ENCODE data around the gene WDR72.
"Not testable (repeated sequence)": the region's sequence is repeated elsewhere in the genome, so short reads cannot be mapped to it uniquely, and the experiment has no call there.

Gene WDR72

DNA sequence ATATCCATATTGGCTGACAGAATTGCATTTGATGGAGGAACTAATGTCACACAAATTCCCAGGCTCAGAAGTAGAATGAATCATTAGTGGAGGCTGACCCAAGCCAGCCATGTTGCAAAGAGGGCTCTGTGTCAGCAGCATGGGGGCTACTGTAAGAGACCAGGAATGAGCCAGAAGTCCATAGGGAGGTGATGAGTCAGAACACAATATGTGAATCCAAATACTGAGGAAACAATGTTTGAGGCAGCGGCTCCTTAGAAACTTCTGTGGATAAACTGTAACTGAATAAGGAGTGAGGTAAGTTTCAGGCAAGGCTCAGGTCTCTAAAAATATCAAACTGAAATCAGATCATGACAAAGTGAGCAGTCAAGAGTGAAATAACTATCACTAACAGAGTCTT, 170.7 kb downstream of the WDR72 start:
- no peak for DNase-seq

DNA sequence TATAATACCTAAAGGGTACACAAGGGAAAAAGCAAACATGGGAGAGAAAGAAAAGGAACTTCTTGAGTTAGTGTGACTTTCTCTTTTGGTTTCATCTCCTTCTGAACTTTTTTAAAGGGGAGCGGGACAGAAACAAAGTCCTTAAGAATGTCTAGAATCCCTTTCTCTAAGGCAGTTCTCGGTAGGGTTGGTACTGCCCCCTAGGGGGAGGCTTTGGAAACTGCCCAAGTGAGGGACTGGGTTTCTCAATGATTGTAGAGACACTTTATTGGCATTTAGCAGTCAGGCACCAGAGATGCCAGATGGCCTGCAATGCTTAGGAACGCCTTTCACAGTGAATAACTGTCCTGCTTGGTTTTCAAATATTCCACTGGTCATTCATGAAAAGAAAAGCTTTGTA, 172.7 kb downstream of the WDR72 start:
- peak in 10 of 14 donors; percentile 2 to 47 (median 8) for DNase-seq

DNA sequence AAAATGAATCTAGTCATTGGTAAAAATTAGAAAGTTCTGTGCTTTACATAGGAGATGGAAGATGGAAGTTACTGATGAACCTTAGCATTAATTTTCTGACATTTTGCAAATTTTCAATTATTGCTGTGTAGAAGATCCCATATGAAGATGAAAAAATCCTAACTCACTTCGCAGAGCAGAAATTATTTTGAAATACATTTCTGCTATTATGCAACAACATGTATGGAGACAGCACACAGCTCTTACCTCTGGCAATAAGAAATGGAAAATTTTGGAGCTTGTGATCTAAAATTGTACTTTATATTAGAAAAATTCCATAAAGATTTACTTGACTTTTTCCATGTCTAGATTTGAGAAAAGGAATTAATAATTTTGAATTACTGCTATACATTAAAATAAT, 177.9 kb downstream of the WDR72 start:
- no peak for DNase-seq

DNA sequence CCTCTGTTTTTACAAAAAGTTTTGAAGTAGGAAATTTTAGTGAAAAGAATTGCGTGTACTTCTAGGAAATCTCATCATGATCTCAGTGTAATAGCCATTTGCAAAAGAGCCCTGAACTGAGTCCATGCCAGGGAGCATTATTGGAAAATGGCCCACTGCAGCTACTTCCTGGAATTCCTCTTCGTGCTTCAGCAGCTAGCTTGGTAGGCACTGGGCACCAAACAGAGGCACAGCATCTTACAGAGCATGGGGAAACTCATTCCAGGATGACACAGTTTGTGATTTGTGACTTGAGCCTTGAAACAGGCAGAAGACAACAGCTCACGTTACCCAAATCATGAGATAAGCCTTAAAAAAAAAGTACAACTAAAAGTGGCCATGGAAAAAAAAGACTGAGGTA, 179.1 kb downstream of the WDR72 start:
- peak in 4 of 14 donors; percentile 0 to 46 (median 12) for DNase-seq

DNA sequence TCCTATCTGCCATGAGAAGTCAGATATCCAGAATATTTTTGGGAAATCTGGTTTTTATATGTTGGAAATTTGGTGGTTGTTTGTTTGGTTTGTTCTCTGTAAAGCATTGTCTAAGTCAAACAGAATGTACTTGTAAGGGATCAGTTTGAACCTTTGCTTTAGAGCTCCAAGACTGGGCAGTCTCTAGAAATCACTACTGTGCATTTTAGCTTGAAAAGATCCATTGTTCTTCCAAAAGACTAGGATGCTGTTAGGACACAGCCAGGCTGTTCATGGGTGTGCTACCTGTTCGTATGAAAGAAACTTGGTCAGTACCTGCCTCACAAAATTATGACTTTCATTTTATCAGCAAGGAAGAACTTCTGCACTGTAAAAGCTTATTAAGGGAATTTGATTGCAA, 182.6 kb downstream of the WDR72 start:
- DNase-seq: no peak

DNA sequence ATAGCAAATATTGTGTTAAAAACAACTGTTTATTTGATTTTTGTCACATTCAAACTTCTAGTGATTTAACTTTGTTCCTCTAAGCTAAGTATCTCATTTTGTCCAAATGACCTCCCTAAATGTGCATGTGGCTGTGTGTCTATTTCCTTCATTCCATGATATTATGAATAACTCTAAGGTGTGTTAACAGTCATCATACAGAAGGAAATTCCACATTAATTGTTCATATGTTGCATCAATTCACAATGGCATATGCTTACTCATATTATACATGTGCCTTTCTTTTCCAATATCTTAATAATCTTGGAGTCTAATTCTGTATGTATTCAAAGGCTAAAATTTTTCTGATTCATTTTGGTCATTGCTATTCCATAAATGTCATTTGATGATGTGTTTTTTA, 186.4 kb downstream of the WDR72 start:
- DNase-seq: no peak

DNA sequence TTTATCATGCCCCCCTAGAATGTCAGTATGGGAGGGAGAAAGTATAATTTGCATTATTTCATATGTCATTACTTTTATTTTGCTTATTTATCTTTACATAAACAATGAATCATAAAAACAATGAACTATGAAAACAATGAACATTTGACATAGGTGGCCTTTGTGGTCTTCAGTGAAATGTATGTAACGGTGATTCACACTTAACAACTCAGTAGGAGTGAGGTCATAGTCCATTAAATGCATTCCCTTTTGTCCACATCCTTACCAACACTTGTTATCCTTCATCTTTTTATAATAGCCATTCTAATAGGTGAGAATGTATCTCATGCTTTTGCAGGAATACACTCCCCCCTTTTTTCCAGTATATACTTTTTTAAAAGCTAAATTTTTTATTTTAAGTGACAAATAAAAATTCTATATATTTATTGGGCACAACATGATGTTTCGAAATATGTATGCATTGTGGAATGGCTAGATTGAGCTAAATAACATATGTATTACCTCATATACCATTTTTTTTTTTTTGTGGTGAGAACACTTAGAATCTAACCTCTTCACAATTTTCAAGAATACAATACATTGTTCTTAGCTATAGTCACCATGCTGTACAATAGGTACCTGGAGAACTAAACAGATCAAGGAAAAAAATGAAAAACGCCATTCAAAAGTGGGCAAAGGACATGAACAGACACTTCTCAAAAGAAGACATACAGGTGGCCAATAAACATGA, 189.5 kb downstream of the WDR72 start:
- no peak for DNase-seq

DNA sequence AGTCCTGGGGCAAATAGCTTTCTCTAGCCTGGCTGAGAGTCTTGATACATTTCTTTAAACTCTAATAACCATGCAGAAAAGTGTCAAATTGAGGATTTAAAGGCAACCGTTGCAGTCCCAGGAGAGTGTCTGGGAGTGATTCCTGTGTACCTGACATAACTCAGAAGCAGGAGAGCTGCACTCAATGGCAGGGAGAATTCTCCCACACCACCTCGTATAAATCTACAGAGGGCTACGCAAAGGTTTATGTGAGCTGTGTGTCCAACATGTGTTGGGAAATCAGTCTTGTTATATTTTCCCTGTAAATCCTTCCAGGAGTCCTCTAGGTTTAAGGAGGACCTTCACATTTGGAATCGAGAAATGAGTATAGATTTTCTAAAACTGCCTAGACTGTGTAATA, 192.6 kb downstream of the WDR72 start:
- no peak for DNase-seq

DNA sequence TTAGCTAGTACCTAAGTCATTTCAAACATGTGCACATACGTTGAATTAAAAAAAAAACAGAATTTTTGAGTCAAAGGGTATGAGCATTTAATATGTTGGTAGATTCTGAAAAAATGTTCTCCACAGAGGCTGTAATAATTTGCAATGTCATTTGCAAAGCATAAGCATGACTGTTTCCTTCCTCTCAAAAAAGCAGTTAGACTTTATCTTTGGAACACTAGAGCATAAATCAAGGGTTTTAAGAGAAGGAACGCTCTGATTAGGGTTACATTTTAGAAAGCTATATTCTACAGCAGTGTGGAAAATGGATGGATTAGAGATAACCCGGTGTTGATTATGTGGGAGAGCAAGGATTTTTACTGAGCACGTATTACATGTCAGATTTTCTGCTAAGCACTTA, 193.7 kb downstream of the WDR72 start:
- DNase-seq: no peak

DNA sequence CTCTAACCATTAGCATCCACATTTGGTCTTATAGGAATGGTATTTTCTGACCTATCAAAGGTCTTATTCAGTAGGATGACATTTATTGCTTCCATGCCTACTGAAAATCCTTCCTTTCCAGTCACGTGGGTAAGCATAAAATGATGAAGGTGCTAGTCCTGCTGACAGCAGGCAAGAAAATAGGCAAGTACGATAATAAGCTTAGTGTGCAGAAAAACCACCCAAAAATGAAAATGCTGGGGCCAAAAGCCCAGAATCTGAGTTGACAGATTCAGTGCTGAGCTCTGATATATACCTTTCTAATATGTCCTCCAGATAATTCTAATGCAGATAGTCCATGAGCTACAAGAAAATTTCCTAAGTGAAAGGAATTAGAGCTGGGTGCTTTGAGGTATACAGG, 194.8 kb downstream of the WDR72 start:
- no peak for DNase-seq

DNA sequence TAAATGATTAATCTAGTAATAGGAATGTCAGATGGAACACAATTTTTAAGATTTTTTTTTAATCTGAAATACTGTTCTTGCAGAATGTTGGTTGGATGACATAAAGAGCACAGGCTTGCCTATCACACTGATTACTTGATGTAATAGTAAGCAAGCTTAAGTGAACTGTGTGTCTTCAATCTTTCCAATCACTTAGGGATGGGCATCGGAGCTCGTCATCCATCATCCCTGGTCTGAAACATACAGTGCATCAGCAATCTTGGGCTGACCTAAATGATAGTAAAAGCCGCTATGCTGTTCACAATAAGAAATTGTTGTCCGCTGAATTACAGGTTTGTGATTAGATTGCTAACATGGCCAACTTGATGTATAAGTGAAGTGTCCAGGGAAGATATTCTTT, 195.8 kb downstream of the WDR72 start:
- no peak for DNase-seq

DNA sequence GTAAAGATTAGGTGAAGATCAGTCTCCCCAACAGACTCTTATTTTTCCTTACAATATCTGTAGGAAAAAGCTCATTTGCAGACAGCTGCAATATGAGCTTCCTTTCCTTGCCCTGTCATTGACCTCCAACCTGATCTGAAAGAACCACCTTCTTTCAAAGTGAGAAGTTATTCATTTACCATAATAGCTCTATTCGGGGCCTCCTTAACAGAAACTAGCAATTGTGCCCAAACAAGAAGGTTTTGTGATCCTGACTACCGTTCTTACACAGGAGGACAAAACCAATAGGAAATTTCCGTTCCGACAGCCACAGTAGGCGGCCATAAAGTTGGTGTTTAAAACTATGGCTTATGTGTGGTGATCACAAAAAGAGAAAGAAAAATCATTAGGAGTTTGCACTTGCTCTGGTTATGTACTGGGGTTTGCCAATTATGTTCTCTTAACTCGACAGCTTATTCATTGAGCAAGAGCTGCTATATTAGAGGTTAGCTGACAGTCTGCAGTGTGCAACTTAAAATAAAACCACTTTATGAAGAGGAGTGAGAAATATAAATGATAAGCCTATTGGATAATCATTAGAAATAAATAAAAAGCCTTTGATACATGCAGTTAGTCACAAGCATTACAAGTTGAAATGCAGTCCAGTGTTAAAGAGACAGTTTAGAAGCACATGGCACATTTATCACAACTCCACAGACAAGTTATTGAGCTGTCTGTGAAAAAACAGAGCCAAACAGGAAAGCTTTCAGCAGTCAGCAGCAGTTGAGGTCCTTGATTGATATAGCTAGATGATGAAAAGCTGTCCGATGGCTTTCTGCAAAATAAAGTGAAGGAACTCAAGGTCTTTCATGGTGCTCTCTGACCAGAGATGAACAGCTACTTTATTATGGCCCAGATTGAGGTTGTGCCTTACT, 199.8 kb downstream of the WDR72 start:
- no peak for DNase-seq

DNA sequence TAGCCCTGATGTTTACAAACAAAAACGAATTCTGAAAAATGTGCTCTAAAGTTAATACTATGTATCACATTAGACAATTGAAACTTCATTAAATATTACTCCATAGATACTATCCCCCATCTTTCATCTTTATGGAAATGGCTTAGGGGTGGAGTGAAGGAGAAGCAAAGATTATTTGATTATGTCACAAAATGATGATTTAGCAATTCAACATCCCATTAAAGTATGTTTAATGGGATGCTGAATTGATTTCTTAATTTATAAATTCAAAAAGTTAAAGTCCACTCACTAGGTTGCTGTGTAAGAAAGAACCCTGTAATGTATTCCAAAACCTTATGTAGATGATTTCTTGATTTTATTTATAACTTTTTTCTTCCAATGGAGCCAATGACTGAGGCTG, 201.1 kb downstream of the WDR72 start:
- no peak for DNase-seq

DNA sequence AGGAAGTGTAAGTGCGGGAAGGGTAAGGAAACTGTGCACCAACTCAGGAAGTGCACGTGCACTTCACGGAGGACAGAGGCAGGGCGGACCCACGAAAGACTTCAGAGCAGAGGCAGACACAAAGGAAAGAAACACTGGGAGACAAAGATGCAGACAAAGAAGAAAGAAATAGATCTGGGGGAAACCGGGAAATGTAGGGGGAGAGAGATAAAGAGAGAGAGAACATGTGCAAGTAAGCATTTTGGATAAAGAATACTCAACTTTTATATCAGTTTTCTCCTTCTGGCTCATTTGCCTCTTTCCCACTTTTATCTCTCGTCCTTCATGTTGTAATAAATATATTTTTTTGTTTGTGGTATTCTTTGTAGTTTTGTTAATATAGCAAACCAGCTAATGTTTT, 204.2 kb downstream of the WDR72 start:
- no peak for DNase-seq

DNA sequence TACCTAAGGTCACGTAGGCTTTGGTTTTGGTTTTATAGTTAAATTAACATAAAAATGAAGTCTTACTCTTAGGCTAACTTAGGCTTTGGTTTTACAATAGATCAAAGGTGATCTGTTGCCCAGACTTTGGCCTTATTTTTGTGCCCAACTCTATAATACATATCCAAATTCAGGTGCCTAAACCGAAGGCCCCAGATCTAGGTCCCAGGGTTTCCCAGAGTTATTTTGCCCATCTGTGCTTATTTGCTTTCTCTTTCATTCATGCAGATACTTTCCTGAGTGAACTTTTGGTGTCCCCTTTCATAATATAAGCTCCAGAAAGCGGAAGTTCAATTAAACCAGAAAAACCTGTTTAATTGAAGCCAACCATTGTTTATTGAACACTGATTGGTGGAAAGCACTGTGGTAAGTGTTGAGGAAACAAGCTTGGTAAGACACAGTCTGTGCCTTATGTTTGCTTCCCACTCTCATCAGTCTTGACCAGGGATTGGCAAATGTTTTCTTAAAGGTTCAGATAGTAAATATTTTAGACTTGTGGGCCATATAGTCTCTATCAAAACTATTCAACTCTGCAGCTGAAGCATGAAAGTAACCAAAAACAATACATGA, 209.7 kb downstream of the WDR72 start:
- no peak for DNase-seq

DNA sequence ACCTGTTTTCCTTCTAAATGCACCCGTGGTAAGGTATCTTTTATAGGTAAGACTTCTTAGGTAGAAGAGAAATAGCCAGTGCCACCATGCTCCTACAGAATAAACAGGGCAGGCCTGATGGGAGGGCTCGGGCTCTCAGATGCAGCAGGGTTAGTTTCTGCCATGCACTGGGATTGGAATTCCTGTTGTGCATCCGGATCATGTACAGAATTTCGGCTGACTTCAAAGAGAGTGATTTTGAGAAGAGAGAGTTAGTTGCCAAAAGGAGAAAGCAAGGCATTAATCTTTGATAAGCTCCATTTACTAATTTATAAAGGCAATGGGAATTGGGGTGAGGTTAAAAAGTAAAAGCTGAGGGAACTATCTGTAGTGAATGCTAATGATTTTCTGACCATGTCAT, 211.2 kb downstream of the WDR72 start:
- no peak for DNase-seq

DNA sequence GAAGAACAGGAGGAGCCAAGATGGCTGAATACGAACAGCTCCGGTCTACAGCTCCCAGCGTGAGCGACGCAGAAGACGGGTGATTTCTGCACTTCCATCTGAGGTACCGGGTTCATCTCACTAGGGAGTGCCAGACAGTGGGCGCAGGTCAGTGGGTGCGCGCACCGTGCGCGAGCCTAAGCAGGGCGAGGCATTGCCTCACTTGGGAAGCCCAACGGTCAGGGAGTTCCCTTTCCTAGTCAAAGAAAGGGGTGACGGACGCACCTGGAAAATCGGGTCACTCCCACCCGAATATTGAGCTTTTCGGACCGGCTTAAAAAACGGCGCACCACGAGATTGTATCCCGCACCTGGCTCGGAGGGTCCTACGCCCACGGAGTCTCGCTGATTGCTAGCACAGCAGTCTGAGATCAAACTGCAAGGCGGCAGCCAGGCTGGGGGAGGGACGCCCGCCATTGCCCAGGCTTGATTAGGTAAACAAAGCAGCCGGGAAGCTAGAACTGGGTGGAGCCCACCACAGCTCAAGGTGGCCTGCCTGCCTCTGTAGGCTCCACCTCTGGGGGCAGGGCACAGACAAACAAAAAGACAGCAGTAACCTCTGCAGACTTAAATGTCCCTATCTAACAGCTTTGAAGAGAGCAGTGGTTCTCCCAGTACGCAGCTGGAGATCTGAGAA, 218.7 kb downstream of the WDR72 start:
- not testable (repeated sequence) for DNase-seq

DNA sequence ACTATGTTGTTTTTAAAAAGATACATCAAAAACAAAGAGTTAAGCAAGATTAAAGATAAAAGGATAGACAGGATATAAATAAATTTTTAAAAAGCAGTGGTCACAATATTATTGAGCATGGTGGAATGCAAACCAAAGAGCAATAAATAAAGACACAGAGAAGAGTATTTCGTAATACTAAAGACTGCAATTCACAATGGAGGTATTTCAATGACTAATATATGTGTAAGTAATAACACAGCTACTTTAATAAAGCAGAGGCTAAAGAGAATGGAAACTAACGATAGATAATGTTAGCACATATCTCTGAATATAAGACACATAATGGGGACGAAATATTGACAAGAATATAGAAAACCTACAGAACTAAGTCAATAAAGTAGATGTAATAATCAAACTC, 219.6 kb downstream of the WDR72 start:
- DNase-seq: no peak

DNA sequence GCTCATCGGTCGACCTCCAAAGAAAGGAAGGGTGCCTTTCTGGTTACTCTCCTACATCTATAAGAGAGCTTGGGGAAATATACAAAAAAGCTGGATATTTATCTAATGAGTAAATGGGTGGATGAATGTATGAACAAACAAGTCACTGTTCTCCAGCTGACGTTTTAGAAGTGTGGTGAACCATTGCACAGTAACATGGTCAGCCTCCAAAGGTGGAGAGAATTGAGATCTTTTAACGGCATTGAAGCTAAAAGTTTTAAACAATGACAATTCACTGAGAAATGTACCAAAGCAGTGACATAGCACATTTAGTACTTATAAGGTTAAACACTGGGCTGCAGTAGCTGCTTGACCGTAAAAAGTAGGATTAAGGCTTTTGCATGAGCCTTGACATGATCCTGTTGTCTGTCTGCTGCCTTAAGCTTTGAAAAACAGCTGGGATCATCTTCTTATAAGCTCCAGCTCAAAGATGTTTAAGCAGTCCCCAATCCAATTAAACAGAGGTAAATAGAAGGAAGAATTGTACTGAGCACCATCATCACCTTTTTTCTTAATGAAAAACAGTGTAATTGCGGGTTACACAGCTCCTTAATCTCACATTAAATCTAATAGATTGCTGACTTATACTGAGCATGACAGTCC, 222.9 kb downstream of the WDR72 start:
- DNase-seq: no peak

DNA sequence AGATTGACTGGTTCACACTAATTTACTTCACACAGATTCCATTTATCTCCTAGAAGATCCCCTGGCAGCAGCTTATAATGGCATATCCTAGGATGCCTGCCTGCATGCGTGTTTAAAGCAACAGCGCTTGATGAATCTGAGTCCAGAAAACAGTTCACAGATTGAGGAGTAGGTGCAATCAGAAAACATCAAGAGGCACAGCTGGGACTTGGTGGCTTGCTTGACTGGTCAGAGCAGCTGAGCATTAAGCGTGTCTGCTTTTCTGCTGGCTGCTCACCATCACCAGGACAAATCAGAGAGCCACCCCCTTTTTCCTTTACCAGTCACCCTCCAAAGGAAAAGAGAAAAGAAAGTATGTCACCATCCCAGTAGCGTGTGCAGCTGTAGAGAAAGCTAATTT, 223.6 kb downstream of the WDR72 start:
- no peak for DNase-seq

DNA sequence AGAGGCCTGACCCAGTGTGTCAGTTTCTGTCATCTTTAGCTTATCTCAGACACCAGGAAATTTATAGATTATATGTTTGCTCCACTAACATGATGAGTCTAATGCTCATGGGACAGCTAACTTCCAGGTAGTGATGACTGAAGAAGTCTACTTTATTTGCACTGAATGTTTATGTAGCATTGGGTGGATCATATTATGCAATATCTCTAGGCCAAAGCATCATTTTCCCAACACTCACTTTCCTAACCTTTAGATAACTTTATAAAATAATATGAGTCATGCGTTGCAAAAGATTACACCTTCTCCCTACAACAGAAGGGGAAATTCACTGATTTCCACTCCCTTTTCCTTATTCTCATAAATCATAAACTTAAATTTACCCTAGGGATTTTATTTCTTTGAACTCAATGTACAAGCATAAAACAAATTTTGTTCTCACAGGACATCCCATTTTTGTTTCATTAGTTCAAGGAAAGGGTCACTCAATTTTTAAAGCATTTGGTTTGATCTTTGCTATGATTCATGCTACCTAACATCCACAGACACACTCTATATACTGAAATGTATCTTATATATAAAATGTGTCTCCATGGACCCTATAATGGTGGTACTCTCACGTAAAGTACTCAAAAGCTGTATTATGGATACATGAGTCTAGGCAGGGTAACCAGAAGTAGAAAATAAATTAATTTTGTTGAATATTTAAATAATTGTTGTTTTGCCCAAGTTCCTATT, 225.2 kb downstream of the WDR72 start:
- DNase-seq: no peak

DNA sequence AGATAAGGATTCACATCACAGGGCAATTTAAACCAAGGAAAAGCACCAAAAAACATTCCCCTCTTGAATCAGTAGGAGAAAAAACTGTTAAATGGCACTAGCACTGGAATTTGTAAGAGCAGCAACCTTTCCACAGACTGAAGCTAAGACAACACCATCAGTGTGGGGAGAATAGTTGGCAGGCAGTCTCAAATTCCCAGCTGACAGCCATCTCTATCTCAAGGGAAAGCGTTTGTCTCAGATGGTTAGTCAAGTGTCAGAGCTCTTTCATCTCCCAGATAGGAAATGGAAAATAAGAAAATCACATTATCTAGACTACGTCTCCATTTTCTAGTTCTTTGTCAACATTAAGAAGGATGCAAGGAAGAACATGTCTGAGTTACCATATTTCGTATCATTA, 228.7 kb downstream of the WDR72 start:
- DNase-seq: no peak

Measured in C1 segment of cervical spinal cord (tissue), 14 donors.